Measurements from ENCODE around the gene TPX2. TPM values are rescaled to one million over a fixed set of nuclear protein-coding genes. Genes with fewer than 3 reads are reported as not detected.

TPX2 gene
- total RNA-seq, 2 experiments from 2014 or later = 0.85 to 0.89 TPM

GRCh38 chr20:31716818-31717477, 22.1 kb upstream of the TPX2 start:
- Mint-ChIP-seq H3K9me3 (no peaks in the 10 kb centered on the region), H3K36me3 (ENCODE audit: low read depth) (peaks cover 57% of the 10 kb centered on the region), H3K4me1 (ENCODE audit: low read depth) (peaks cover 93% of the 10 kb centered on the region), H3K27ac (peak overlapping the region; percentile 68), H3K27me3 (no peaks in the 10 kb centered on the region), H3K4me3 (no peak overlapping the region)
- ATAC-seq (ENCODE audit: poor library complexity) = no peak
- H3K36me3 ChIP-seq (ENCODE audit: insufficient read depth, low read length) = peaks cover 44% of the 10 kb centered on the region
- H3K27me3 ChIP-seq (ENCODE audit: control insufficient read depth in 1 of 2, insufficient read depth in 2 of 2, low read length in 2 of 2) = no peaks in the 10 kb centered on the region
- TF ChIP-seq CTCF (IDR thresholded peaks at IDR 0.05) = no peak
- intact Hi-C loops (cut with DNase I, micrococcal nuclease) = no loop called here
- H3K4me1 ChIP-seq (ENCODE audit: insufficient read depth, low read length) = peaks cover 80% of the 10 kb centered on the region
- DNase-seq = no peak
- H3K9me3 ChIP-seq (ENCODE audit: control insufficient read depth in 1 of 2, insufficient read depth in 1 of 2, low read length in 2 of 2) = no peaks in the 10 kb centered on the region
- H3K27ac ChIP-seq (ENCODE audit: low read depth in 1 of 2, low read length in 2 of 2) = peak overlapping the region; percentile 25 to 47
- POLR2A ChIA-PET = interaction anchor here (0.6 to 7.5 kb wide), 7 partner anchors 17 to 239 kb away, joined by 3 to 91 read pairs (median 3); no protein-coding TSS in a partner anchor
- no peak overlapping the region for H3K4me3 ChIP-seq (ENCODE audit: low read length)
- CTCF ChIA-PET = interaction anchor here (0.9 to 1.7 kb wide), 4 partner anchors 55 to 104 kb away, joined by 3 to 7 read pairs (median 5); no protein-coding TSS in a partner anchor

GRCh38 chr20:31717478-31718201, 21.4 kb upstream of the TPX2 start:
- POLR2A ChIA-PET = interaction anchor here (1.1 to 7.5 kb wide), 5 partner anchors 18 to 56 kb away, joined by 3 to 91 read pairs (median 4); no protein-coding TSS in a partner anchor

More at GRCh38 chr20:31717478-31718201, 21.4 kb upstream of the TPX2 start:
- peak in 3 of 14 experiments; percentile 60 to 79 (median 73) for DNase-seq
- peaks cover 91% of the 10 kb centered on the region for H3K4me1 Mint-ChIP-seq (ENCODE audit: low read depth)
- peak overlapping the region; percentile 1 for H3K4me3 ChIP-seq (ENCODE audit: low read length)
- peak; percentile 25 for ATAC-seq (ENCODE audit: poor library complexity)
- CTCF ChIA-PET = interaction anchor here (0.7 to 1.4 kb wide), 3 partner anchors 33 to 105 kb away, joined by 3 to 7 read pairs (median 4); no protein-coding TSS in a partner anchor
- intact Hi-C loops (cut with DNase I, micrococcal nuclease) = no loop called here
- H3K9me3 ChIP-seq (ENCODE audit: control insufficient read depth in 1 of 2, insufficient read depth in 1 of 2, low read length in 2 of 2) = no peaks in the 10 kb centered on the region
- no peaks in the 10 kb centered on the region for H3K27me3 Mint-ChIP-seq
- TF ChIP-seq CTCF (IDR thresholded peaks at IDR 0.05) = no peak
- peak overlapping the region; percentile 28 for H3K4me3 Mint-ChIP-seq
- H3K27ac ChIP-seq (ENCODE audit: low read depth in 1 of 2, low read length in 2 of 2) = peak overlapping the region; percentile 14 to 33
- H3K36me3 Mint-ChIP-seq (ENCODE audit: low read depth) = peaks cover 58% of the 10 kb centered on the region
- peaks cover 75% of the 10 kb centered on the region for H3K4me1 ChIP-seq (ENCODE audit: insufficient read depth, low read length)
- H3K36me3 ChIP-seq (ENCODE audit: insufficient read depth, low read length) = peaks cover 39% of the 10 kb centered on the region
- no peaks in the 10 kb centered on the region for H3K27me3 ChIP-seq (ENCODE audit: control insufficient read depth in 1 of 2, insufficient read depth in 2 of 2, low read length in 2 of 2)
- H3K9me3 Mint-ChIP-seq = no peaks in the 10 kb centered on the region
- H3K27ac Mint-ChIP-seq = peak overlapping the region; percentile 68

All from CD4-positive, alpha-beta T cell (primary cell).